ENCODE measurements around the gene APOBEC4.
"Not testable (repeated sequence)": the region's sequence is repeated elsewhere in the genome, so short reads cannot be mapped to it uniquely, and the experiment has no call there.

Gene APOBEC4, protein sequence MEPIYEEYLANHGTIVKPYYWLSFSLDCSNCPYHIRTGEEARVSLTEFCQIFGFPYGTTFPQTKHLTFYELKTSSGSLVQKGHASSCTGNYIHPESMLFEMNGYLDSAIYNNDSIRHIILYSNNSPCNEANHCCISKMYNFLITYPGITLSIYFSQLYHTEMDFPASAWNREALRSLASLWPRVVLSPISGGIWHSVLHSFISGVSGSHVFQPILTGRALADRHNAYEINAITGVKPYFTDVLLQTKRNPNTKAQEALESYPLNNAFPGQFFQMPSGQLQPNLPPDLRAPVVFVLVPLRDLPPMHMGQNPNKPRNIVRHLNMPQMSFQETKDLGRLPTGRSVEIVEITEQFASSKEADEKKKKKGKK

DNA sequence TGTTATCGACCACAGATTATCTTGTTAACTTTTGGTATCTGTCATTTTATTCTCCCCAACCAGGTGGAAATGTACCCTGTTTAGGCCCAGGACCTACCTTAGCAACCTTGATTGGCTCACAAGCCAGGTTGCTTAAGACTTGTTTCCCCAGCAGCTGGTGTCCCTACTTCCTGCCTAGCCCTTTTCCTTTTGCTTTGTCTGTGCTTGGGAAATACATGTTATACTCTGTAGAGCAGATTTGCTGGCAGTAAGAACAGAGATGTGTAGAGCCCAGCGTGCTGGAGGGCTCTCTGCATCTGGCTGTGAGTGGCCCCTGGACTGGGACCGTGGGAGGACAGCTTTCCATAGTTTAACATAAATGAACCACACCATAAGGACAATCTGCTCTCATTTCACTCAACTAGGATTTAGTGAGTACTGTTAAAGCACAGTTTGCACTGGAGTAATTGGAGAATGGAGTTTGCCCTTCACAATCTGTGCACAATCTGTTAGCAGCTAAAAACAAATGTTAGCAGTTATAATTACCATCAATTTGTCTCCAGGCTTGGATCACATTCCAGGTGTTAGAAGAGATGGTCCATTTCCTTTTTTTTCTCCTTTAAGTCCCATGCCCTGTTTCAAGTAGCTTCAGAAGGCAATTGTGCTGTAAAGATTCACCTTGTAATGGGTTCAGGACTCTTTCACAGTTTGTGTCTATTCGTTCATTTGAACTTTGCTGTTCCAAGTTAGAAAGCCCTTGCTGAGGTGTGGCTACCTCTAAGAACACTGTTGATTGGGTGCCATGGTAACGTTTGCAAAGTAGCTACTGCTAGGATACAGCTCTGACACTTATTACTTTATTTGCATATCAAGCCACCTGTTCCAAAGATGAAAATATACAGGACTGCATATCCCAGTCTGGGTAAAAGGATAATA is at the start of gene APOBEC4:
Gene APOBEC4 (minus strand): TSS at position 770 of the 915 bp plus-strand sequence. CDS start 4,535 bp downstream, outside the sequence.
- DNase-seq, result no peak

DNA sequence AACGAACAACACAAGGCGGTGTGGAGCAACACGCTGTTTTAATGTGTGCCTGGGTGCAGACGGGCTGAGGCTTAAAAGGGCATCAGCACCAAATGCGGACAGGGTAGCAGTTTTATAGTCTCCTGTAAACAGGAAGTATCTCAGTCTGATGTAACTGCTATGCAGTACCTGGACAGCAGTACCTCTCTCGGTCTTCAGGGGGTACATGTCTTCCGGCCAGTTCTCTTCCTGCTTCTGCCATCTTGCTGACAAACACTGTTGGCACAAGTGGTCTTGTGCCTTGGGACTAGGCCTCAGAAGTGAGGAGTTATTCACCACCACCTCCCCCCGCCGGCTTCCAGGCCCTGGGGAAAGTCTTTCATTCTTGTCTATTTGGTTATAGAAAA is 49.7 kb upstream of the APOBEC4 start:
- DNase-seq, result no peak

DNA sequence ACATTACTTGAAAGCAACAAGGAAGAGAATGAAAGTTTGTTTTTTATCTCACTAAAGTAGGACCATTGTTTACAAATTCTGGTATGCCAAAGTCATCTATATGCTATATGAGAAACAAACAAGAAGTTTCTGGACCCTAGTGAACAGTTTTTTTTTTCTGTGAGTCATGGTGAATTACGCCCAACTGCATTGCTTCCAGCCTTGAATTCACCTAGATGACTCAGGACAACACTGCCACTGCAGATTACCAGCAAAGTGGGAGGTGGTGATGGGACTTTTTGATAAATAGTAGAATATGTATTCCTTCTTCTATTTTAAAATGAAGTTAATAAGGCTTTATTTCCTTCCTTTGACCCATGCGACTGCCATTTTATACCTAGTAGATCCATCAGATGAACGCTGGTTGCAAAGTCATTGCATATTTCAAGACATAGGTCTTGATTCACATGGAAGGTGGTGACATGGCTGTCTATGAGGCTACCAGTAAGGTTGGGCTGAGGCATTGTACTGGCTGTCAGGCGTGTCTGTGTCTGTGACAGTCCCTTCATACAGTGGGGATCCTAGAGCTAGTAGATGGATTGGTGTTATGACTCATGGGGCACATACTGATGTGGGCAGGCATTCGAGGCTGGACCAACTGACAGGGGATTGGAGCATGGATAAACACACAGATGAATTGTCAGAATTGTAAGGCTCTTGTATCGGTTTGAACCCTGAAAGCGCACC is 49.1 kb upstream of the APOBEC4 start:
- DNase-seq, result no peak

DNA sequence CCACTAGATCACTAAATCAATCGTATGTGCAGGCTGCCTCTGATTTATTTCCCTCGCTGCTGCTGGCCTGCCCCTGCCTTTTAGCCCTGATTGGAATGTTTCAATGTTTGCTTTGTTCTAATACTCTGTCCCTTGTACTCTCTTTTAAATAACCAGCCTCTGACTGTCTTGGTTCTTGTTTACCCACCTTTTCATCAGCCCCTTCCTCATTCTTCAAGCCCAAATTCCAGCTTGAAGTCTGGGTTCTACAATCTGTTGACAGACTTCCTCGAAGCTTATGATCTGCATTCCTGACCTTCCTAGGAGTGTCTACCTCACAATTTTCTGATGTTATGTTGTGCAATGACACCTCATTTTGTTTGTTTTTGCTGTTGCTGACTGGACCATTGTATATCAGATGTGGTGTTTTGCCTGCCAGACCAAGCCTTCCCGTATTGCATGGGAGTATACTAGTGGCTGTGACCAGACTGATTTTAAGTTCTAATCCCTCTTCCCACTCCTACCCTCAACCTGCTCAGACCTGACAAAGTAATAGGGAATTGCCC is 46.6 kb upstream of the APOBEC4 start:
- no peak for DNase-seq

DNA sequence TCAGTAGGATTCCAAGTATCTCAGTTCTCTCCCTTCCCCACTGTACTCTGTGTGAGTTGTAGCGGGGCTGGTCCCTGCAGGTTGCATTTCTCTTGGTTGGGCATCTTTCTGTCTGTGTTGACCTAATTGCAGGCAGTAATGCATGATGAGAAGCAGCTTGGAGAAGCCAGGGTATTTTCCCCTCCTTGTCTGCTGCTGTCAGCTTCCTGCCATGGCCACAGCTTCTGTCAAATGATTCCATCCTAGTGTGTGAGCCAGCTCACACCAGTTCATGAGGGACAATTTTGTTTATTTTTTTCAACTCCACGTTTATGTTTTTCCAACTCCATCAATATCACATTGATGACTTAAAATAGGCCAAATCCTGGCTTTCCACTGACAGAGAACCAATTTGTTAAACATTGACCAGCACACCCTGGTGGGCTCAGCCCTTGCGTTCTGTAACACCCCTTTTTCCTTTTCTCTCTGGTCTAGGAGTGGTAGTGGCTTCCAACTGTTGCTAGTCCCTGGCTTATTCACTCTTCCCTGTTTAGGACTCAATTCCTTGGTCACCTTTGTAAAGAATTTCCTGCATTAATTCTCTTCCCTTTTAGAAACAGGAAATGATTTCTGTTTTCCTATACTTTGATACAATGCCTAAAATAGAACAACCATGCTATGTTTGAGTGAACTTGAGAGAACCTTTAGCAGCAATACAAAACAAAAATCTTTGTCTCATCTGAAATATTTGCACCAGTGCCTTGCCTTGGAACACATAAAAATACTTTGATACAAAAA is 44.9 kb upstream of the APOBEC4 start:
- DNase-seq, result no peak

DNA sequence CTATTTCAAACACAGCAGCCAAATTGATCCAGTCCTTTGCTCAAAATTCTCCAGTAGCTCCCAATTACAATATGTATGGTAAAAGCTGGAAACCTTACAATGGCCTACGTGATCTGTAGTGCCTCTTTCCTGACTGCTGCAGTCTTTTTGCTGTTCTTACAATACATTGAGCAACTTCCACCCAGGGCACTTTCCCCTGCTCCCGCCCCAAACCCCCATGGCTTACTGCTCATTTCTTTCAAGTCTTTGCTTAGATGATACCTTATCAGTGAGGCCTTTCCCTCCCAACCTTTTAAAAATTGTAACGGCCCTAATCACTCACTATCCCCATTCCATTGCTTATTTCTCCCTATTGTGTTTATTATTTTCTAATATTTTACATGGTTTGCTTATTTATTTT is 43.9 kb upstream of the APOBEC4 start:
- no peak for DNase-seq

DNA sequence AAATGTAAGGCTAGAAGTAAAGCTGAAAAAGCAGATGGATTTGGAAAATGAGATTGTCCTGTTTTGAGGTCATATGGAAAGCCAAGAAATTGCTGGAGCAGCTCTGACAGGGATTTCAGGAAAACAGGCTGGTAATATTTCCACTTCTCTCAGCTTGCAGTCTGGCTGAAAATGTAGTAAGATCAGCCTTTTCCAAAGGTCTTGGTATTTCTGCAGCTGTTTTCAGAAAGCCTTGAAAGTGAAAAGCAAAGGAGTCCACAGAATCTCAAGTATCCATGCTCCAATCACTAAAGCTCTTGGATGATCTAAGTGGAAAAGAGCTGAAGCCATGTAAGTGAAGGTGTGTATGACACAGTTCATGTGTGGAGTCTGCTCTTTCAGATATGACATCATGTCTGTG is 41.6 kb upstream of the APOBEC4 start:
- no peak for DNase-seq

DNA sequence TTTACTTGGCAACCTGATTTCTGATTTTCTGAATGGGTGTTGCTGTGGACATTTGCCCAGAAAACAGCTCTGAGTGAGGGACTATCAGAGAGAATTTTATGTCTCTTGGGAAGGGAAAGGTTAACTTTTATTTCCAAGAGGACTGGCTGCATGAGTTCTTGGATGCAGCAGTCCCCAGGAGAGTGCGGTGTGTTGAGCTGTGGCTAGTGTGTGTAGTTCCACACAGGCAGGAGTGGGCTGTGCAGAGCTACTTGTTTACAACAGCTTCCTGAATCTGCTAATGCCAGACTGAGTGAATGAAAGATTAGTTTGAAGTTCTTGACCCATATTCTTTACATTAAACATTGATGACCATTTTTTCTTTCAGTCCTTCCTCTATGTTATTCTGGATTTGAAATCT is 41.0 kb upstream of the APOBEC4 start:
- no peak for DNase-seq

DNA sequence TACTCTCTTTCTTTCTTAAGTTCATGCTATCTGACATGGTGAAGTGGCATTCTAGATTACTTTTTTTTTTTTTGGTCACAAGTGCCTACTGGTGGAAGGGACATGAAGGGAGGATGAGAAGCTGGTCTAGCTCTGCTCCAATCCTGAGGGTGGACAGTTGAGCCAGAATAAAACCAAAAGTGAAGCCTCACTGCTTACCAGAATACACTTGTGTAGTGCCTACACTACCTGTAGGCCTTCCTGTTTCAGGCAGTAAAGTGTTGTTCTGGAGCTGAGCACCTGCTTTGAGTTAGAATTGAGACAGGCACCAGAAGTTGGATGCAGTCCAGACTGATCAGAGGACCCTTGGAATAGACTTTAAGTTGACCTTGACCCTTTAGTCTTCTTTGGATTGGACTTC is 40.4 kb upstream of the APOBEC4 start:
- DNase-seq, result no peak

DNA sequence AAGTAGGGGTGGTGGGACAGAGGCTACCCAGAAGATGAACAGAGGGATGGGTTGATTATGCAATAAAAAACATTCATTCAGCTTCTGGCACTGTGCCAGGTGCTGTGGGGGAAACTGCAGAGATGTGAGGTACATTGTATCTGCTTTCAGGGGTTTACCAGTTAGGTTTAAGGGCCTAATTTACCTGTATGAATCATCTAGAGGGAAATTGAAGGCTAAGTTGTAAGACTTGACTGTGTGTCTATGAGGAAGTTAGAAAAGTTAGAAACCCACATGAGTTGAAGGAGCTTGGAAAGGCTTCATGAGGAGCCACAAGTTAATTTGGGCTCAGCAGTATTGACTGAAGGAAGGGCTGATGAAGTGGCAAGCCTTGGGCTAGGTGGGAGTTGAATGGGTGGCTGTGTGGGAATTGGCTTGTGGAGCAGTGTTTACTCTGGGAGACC is 36.7 kb upstream of the APOBEC4 start:
- DNase-seq, result no peak

DNA sequence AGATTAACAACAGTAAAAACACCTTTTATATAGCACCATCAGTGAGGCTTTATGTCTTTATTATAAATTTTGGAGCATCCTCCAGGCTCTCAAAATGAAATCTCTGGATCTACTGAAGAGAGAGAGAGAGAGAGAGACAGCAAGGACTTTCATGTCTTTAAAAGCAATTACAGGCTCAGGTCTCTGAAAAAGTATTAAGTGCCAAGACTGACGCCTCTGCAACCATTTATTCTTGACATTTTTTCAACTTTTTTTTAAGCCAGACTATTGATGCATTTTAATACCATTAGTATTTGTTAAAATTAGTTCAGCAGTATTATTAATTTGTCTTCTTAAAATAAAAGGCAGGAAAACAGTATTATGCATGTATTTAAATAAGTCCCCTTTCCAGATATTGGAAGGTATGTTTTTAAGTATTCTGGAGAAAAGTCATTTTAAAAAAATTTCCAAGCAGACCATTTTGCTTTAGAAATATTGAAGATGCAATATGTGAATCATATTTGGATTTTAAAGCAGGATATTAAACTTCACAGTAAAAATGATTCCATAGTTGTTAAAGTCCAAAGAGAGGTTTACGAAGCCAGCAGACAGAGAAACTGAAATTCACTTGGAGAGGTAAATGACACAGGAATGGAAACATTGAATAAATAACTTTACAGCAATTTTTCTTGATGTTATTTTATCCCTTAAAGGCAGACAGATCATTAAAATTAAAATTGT is 35.4 kb upstream of the APOBEC4 start:
- no peak for DNase-seq

DNA sequence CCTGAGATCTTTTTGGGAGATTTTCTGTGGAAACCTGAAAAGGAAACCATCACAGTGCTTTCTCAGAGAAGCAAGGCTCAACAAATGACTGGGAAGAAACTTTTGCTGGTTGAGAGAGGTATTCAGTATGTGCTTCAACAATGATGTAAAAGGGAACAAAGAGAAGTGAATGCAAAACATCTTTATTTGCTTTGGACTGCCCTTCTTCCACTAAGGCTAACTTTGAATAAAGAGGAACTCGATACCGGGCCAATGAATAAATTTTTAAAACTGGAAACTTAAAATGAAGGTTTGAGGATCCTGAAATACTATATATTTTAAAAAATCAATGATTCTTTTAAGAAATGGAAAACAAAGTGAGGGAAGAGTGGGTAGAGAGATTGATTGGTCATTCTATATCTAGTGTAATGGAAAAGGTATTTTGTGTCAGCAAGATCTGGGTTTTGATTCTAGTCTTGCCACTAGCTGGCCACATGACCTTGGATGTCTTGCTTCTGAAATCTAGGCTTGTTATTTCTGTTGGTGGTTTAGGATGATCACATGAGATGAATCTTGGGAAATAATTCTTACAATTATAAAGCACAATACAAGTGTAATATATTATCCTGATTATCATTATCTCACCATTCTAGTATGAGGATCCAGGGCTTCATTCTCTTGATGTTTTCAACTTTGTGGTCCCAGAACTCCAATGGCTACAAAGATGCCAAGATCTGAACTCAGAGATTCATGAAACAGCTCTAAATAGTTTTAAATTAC is 34.6 kb upstream of the APOBEC4 start:
- no peak for DNase-seq

DNA sequence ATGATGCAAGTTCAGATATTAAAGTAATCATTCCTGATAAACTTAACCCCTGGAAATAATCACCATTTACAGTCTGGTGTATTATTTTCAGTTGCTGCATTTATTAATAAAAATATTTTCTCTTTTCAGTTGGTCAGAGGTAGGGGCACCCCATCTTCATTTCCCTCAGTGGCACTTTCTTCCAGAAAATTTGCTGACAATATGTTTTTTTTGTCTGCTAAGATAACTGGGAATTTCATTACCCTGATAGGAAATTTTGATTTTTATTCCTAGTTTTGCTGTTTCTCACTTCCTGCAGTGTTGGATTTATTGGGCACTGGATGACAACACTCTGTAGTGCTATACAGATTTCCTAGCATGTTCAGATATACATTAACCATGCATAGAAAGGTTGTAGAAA is 33.1 kb upstream of the APOBEC4 start:
- no peak for DNase-seq

DNA sequence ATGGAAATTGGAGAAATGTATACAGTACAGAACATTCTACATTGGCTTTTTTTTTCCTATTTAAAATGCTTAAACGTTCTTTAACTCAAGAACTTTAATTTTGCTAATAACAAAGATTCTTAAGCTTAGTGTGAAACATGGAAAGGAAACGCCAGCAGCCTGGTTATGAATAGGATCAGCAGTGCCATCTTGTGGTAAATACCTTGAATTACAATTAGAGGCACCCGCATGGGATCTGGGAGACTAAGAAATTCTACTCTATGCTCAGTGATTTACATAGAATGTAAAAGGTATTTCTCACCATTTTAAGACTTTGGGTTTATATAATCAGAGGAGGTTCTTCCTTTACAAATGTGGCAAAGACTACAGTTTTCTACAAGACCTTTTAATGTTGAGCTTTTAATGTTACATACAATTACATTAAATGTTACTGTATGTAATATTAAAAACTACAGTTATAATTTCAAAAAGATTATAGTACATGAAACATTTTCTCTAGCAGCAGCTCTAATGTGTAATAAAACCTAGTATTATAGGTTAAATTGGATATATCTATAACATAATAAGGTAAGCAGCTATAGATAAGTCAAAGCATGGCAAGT is 32.1 kb upstream of the APOBEC4 start:
- DNase-seq, result no peak

DNA sequence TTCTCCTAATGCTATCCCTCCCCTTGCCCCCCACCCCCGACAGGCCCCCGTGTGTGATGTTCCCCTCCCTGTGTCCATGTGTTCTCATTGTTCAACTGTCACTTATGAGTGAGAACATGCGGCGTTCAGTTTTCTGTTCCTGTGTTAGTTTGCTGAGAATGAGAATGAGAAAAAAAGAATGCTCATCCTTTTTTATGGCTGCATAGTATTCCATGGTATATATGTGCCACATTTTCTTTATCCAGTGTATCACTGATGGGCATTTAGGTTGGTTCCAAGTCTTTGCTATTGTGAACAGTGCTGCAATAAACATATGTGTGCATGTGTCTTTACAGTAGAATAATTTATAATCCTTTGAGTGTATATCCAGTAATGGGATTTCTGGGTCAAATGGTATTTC is 26.2 kb upstream of the APOBEC4 start:
- DNase-seq, result not testable (repeated sequence)

DNA sequence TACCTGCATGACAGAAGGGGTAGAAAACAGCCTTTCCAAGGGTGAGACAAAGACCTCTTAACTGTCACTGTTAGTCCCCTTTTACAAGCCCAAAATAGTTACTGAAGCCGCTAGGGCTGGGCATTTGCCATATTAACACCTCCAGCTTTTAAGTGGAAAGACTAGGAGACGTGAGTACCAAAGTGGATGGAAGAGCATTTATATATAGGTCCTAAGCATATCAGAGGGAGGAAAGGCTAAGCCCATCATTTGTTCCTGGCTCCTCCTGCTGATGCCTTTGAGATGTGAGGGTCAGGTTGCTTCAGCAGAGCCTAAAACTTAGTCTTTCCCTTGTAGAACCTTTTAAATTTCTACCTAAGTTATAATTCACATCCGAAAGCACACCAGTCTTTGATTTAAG is 25.7 kb upstream of the APOBEC4 start:
- DNase-seq, result no peak

DNA sequence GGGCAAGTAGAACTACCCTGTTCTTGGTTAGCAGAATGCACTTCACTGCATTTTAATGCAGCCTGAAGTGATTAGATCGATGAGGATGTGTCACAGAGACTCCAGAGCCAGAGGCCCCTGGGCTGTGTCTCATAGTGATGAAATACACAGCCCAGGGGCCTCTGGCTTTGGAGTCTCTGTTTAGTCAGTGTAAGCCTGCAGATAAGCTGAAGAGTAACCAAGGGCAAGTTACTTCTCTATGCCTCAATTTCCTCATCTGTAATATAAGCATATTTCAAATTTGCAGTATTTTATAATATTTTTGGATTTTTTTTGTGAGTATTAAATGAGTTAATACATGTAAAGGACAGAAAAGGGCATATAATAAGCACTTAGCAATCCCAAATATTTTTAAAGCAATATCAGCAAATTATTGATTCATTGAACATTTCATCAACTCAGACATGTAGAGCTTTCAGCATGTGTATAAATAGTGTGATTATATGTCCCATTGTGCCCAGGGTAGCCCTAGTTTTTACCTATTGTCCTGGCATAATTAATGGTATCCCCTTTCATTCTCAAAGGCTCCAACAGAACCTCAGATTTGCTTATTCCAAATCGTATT is 23.6 kb upstream of the APOBEC4 start:
- DNase-seq, result no peak

DNA sequence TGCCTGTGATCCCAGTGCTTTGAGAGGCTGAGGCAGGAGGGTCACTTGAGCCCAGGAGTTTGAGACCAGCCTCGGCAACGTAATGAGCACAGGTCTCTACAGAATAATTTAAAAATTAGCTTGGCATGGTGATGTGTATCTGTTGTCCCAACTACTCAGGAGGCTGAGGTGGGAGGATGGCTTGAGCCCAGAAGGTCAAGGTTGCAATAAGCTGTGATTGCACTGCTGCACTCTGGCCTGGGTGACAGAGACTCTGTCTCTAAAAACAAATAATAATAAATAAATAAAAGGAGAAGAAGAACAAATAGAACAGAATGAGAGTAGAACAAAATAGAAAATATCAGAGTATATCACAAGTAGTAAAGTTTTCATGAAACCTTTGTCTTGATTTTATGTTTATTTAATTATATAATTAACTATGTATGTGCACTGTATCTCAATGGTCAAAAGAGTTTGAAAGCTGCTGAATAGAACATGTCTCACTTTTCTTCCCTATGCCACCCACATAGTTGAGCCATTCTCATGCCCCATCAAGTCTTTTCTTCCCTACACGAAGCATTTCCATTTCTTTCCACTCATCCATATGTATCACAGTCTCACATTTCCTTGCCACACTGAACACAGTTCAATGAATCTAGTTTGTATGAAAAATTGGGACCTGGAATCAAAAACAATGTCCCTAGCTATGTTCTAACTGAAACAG is 22.9 kb upstream of the APOBEC4 start:
- no peak for DNase-seq

DNA sequence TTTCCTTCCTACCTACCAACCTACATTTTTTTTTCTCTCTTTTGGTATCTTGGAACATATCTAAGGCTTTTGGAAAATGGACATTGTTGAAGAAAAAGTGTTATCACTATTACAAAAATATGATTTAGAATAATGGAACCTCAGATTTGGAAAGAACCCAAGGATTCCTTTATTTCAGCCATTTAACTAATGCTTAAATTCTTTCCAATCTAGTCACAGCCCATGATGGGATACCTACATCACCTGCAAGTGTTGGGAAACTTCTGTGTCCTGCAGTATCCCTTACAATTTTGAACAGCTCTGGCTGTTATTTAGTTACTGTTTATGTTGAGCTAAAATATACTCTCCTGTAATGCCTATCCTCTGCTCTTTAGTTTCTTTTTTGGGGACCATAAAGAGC is 22.3 kb upstream of the APOBEC4 start:
- DNase-seq, result no peak

Measured in NCI-H2227 treated with DMSO at 0.1 percent for 48 hours (cell line).